Kidney epithelial cell (primary cell): Measurements from ENCODE around the gene CAMTA1. TPM values are rescaled to one million over a fixed set of nuclear protein-coding genes. Genes with fewer than 3 reads are reported as not detected.
A peak's percentile ranks its signal among the peaks of the same experiment; 100 is the strongest.

Experiments
- DNase-seq: peaks from one replicate; pipeline ENCODE4 v3.0.0-alpha.2; 2010; ENCODE audit warnings: low read depth
- H3K27me3 ChIP-seq: 2 replicates; pipeline ENCODE4 v1.6.0; 2011; ENCODE audit warnings: low read length; ENCODE audit not compliant: control insufficient read depth, insufficient read depth
- H3K36me3 ChIP-seq: 2 replicates; pipeline ENCODE4 v1.5.1; 2011; ENCODE audit warnings: low read length; ENCODE audit not compliant: control insufficient read depth, insufficient read depth
- H3K4me3 ChIP-seq: 2 replicates; pipeline ENCODE4 v1.5.1; 2011; ENCODE audit warnings: low read depth, mild to moderate bottlenecking, control low read depth, low read length
- CTCF ChIP-seq: IDR thresholded peaks from 2 replicates; pipeline ENCODE4 v1.5.1; 2011; ENCODE audit warnings: mild to moderate bottlenecking, moderate library complexity, low read length, control low read depth, inconsistent platforms; ENCODE audit not compliant: insufficient read depth, poor library complexity, severe bottlenecking
- total RNA-seq: library from RNA; depleted of rRNA; stranded (reverse); fragments of >200 nt; gene quantifications from 2 replicates; pipeline ENCODE4 v1.2.3, GENCODE V29; 2015

The CAMTA1 gene
- total RNA-seq, 1 donor from 2014 or later: 76.5 TPM

GRCh38 chr1:7223334-7224080 is 438.3 kb downstream of the CAMTA1 start:
- H3K27me3 ChIP-seq: no peaks in the 10 kb centered on the region
- DNase-seq: peak; percentile 35

GRCh38 chr1:7224081-7224534 is 438.9 kb downstream of the CAMTA1 start:
- TF ChIP-seq CTCF: no peak
- no peak for DNase-seq

More at GRCh38 chr1:7223334-7224080, 438.3 kb downstream of the CAMTA1 start:
- no peak overlapping the region for H3K4me3 ChIP-seq
- no peaks in the 10 kb centered on the region for H3K36me3 ChIP-seq
- TF ChIP-seq CTCF: no peak

GRCh38 chr1:7224644-7225043 is 439.4 kb downstream of the CAMTA1 start:
- Histone ChIP-seq H3K27me3 (no peaks in the 10 kb centered on the region), H3K36me3 (no peaks in the 10 kb centered on the region), H3K4me3 (no peak overlapping the region)
- no peak for TF ChIP-seq CTCF
- DNase-seq: no peak

More at GRCh38 chr1:7224081-7224534, 438.9 kb downstream of the CAMTA1 start:
- Histone ChIP-seq H3K27me3 (no peaks in the 10 kb centered on the region), H3K36me3 (no peaks in the 10 kb centered on the region), H3K4me3 (no peak overlapping the region)

- Histone ChIP-seq H3K27me3 (no peaks in the 10 kb centered on the region), H3K4me3 (no peak overlapping the region), H3K36me3 (no peaks in the 10 kb centered on the region)
- TF ChIP-seq CTCF: no peak
- DNase-seq: no peak
These were observed 440.7 kb downstream of the CAMTA1 start for GRCh38 chr1:7225711-7226505.

- TF ChIP-seq CTCF: no peak
- no peaks in the 10 kb centered on the region for H3K27me3 ChIP-seq
- no peak for DNase-seq
- H3K36me3 ChIP-seq: no peaks in the 10 kb centered on the region
- H3K4me3 ChIP-seq: no peak overlapping the region
These were observed 442.4 kb downstream of the CAMTA1 start for GRCh38 chr1:7227654-7228053.
